Adrenal gland (tissue), 12 donors: ENCODE data around the gene TGFBR3. TPM values are rescaled to one million over a fixed set of nuclear protein-coding genes. Genes with fewer than 3 reads are reported as not detected.
A peak's percentile ranks its signal among the peaks of the same experiment; 100 is the strongest.

Experiments used
- DNase-seq, 7 donors: peaks; one replicate each; pipeline ENCODE4 v3.0.0-alpha.2; 2019 to 2020
- H3K27ac ChIP-seq, 5 donors: fragments of 200-600 bp; sonication (generic) in 4 of 5; 1 replicate in 3 of 5; 2 replicates in 2 of 5; pipeline versions ENCODE4 v1.5.1 to v1.8.0; 2016 to 2020; ENCODE audit warnings: mild to moderate bottlenecking in 1 of 5
- H3K27me3 ChIP-seq: fragments of 200-600 bp; 2 replicates; pipeline ENCODE4 v1.8.0; 2021
- H3K36me3 ChIP-seq, 2 donors: fragments of 200-600 bp; replicated peaks in 1 of 2; 1 replicate in 1 of 2; 2 replicates in 1 of 2; pipeline versions ENCODE4 v1.5.1 to v1.8.0; 2018 to 2022
- H3K4me1 ChIP-seq, 2 donors: fragments of 200-600 bp; replicated peaks in 1 of 2; 1 replicate in 1 of 2; 2 replicates in 1 of 2; pipeline versions ENCODE4 v1.5.1 to v1.8.0; 2018 to 2021
- H3K4me3 ChIP-seq, 4 donors: fragments of 200-600 bp; sonication (generic) in 3 of 4; one replicate each; pipeline ENCODE4 v1.5.1; 2016 to 2018
- H3K9me3 ChIP-seq, 3 donors: fragments of 200-600 bp; sonication (generic) in 1 of 3; replicated peaks in 1 of 3; 1 replicate in 2 of 3; 2 replicates in 1 of 3; pipeline versions ENCODE4 v1.5.1 to v1.8.0; 2016 to 2021
- CTCF ChIP-seq, 6 experiments: fragments of 450-650 bp in 4 of 6; fragments of 200-600 bp in 2 of 6; sonication (generic) in 1 of 6; IDR thresholded peaks; 1 replicate in 5 of 6; 2 replicates in 1 of 6; pipeline versions ENCODE4 v1.5.1 to v1.8.0; 2016 to 2021; ENCODE audit warnings: antibody characterized with exemption in 6 of 6, mild to moderate bottlenecking in 2 of 6, moderate library complexity in 1 of 6
- POLR2A ChIP-seq, 2 donors: fragments of 450-650 bp; IDR thresholded peaks; one replicate each; pipeline ENCODE4 v1.6.1; 2017; ENCODE audit warnings: antibody characterized with exemption in 2 of 2, mild to moderate bottlenecking in 2 of 2, moderate library complexity in 1 of 2
- WGBS, 4 donors: extraction: QIAGEN DNeasy Blood & Tissue Kit in 2 of 4; methylation state at CpG; one replicate each; pipeline versions ENCODE4 v1.1.5 to v1.1.7; 2013 to 2017; 5-methylcytosine and 5-hydroxymethylcytosine counted together
- intact Hi-C, 2 donors: fragments of 100-400 bp; cut with DNase I; formaldehyde crosslinking; loops; one replicate each; pipeline versions ENCODE4 v1.14.1 to v1.15.0; 2022 to 2023
- polyA plus RNA-seq, 3 donors: library from polyadenylated mRNA; stranded (reverse); fragments of 200-250 nt in 2 of 3; fragments of 350-450 nt in 1 of 3; fragmentation: Illumina TruSeq in 1 of 3; extraction: RNeasy Lipid Tissue Mini Kit (QIAGEN cat#74804) in 1 of 3; gene quantifications; one replicate each; pipeline ENCODE4 v1.2.3, GENCODE V29; 2013 to 2014
- total RNA-seq, 9 donors: library from RNA; depleted of rRNA in 4 of 9; stranded (reverse); fragments of >200 nt in 4 of 9; fragments of 120-200 nt in 1 of 9; fragmentation: NEBNext Ultra II Directional in 1 of 9; extraction: Animal tissue kit (Norgen Biotek cat#: 25700) in 1 of 9; gene quantifications; one replicate each; pipeline versions ENCODE4 v1.1.0 to v1.2.4, GENCODE V29; 2013 to 2023
- donor health status: healthy with polysubstance abuse.
- donor health status: Bipolar disorder and iron deficiency.
- donor health status: DM: yes; HTN: yes; CAD: no.
- donor health status: DM: no; HTN: no; CAD: no.
- donor health status: DM: no; HTN: no; CAD: no.
- donor health status: DM: yes; HTN: yes; CAD: no.

Gene TGFBR3
- total and polyA plus RNA-seq, 12 donors: 13.9 to 340 (median 148) TPM

GRCh38 chr1:91724644-91725043 is 161.3 kb downstream of the TGFBR3 start:
- DNase-seq: no peak
- peak overlapping the region in 3 of 5 donors; percentile 85 to 89 (median 88) for H3K27ac ChIP-seq
- no peaks in the 10 kb centered on the region for H3K9me3 ChIP-seq
- WGBS, 4 donors: 69 to 99% (median 83%) methylated on average over 2 of the region's 2 CpGs
- H3K4me1 ChIP-seq: peaks cover 18 to 29% of the 10 kb centered on the region in 2 donors
- intact Hi-C loops: no loop called here
- no peak for TF ChIP-seq CTCF (IDR thresholded peaks at IDR 0.05)
- TF ChIP-seq POLR2A (IDR thresholded peaks at IDR 0.05): no peak
- peaks cover 0 to 30% of the 10 kb centered on the region in 2 donors for H3K36me3 ChIP-seq
- H3K4me3 ChIP-seq: no peak overlapping the region
- no peaks in the 10 kb centered on the region for H3K27me3 ChIP-seq

DNA sequence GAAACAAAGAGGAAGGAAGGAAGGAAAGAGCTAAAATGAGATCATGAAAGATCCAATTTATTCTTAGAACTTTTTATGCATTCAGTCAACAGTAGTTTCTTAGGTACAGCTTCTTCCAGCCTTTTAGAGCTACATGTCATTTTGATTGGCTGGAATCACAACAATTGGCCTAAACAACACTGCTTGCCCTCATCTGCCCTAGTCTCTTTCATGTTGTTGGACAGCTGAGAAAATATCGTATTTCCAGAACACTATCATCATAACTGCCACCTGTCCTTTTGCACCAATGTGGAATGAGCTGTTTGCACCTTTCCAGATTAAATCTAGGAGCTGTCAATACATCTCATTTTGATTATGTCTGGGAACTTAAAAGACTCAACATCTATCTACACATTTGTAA is 161.7 kb downstream of the TGFBR3 start:
- no peak for DNase-seq
- peak overlapping the region in 3 of 5 donors; percentile 85 to 89 (median 88) for H3K27ac ChIP-seq
- TF ChIP-seq POLR2A (IDR thresholded peaks at IDR 0.05) (no peak), CTCF (IDR thresholded peaks at IDR 0.05) (no peak)
- H3K36me3 ChIP-seq: peaks cover 0 to 30% of the 10 kb centered on the region in 2 donors
- intact Hi-C loops: no loop called here
- H3K9me3 ChIP-seq: no peaks in the 10 kb centered on the region
- H3K4me3 ChIP-seq: no peak overlapping the region
- no peaks in the 10 kb centered on the region for H3K27me3 ChIP-seq
- H3K4me1 ChIP-seq: peaks cover 18 to 29% of the 10 kb centered on the region in 2 donors
- 67 to 79% (median 78%) methylated on average over 1 of the region's 1 CpG for WGBS, 4 donors

- Histone ChIP-seq H3K27me3 (no peaks in the 10 kb centered on the region), H3K27ac (peak overlapping the region in 2 of 5 donors; percentile 27 to 31), H3K4me3 (no peak overlapping the region), H3K9me3 (no peaks in the 10 kb centered on the region), H3K36me3 (peaks cover 0 to 56% of the 10 kb centered on the region in 2 donors), H3K4me1 (peaks cover 0 to 11% of the 10 kb centered on the region in 2 donors)
- TF ChIP-seq POLR2A (IDR thresholded peaks at IDR 0.05): no peak
- no peak for TF ChIP-seq CTCF (IDR thresholded peaks at IDR 0.05)
- no peak for DNase-seq
- intact Hi-C loops: no loop called here
- 74 to 93% (median 85%) methylated on average over 5 of the region's 5 CpGs for WGBS, 4 donors
These were observed 165.9 kb downstream of the TGFBR3 start for GRCh38 chr1:91720044-91720443.

DNA sequence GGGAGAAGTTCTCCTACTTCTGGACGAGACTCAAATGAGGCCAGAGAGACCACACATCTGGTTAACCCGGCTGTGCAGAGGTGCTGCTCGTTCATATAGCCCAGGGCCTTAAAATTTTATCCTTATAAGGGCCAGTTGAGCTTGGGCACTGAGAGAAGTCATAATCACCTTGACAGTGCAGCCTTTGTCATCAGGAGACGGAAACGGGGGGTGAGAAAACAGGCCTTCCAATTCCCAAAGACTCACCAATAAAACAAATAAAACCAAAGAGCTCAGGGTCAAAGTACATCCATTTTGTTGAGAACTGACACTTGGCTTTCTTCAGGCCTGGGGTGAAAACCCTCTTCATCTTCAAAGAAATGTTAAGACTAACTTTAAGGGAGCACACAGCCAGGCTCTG is 167.1 kb downstream of the TGFBR3 start:
- H3K27me3 ChIP-seq: no peaks in the 10 kb centered on the region
- no peaks in the 10 kb centered on the region for H3K9me3 ChIP-seq
- 89 to 96% (median 94%) methylated on average over 5 of the region's 5 CpGs for WGBS, 4 donors
- no peak overlapping the region for H3K27ac ChIP-seq
- no peak overlapping the region for H3K4me3 ChIP-seq
- intact Hi-C loops: no loop called here
- peaks cover 0 to 12% of the 10 kb centered on the region in 2 donors for H3K4me1 ChIP-seq
- no peak for TF ChIP-seq POLR2A (IDR thresholded peaks at IDR 0.05)
- peaks cover 0 to 67% of the 10 kb centered on the region in 2 donors for H3K36me3 ChIP-seq
- DNase-seq: no peak

GRCh38 chr1:91718368-91718767 is 167.6 kb downstream of the TGFBR3 start:
- Histone ChIP-seq H3K4me3 (no peak overlapping the region), H3K4me1 (peaks cover 2 to 17% of the 10 kb centered on the region in 2 donors), H3K27ac (no peak overlapping the region), H3K27me3 (no peaks in the 10 kb centered on the region), H3K36me3 (peaks cover 0 to 67% of the 10 kb centered on the region in 2 donors), H3K9me3 (no peaks in the 10 kb centered on the region)
- 88 to 99% (median 98%) methylated on average over 2 of the region's 2 CpGs for WGBS, 4 donors
- intact Hi-C loops: no loop called here
- DNase-seq: no peak
- TF ChIP-seq CTCF (IDR thresholded peaks at IDR 0.05): no peak
- no peak for TF ChIP-seq POLR2A (IDR thresholded peaks at IDR 0.05)
